Stimulated activated CD8-positive, alpha-beta memory T cell treated with anti-CD3 and anti-CD28 coated beads, Interleukin-12 subunit alpha, Interleukin-12 subunit beta, amount 100 ng/mL, for 24 hours (primary cell): ENCODE measurements around the gene LRCOL1.
"Not testable (repeated sequence)": the region's sequence is repeated elsewhere in the genome, so short reads cannot be mapped to it uniquely, and the experiment has no call there.

Source experiments
- DNase-seq: peaks from one replicate; pipeline ENCODE4 v3.0.0-alpha.2; 2020; ENCODE audit errors: extremely low read depth

The LRCOL1 gene

GRCh38 chr12:132600048-132601032 is 10.0 kb downstream of the LRCOL1 start:
- no peak for DNase-seq

- DNase-seq = not testable (repeated sequence)
These were observed 10.9 kb downstream of the LRCOL1 start for GRCh38 chr12:132599502-132599901.

GRCh38 chr12:132597333-132598316 is 12.8 kb downstream of the LRCOL1 start:
- no peak for DNase-seq

GRCh38 chr12:132596016-132596415 is 14.4 kb downstream of the LRCOL1 start:
- DNase-seq = no peak

- DNase-seq = no peak
These were observed 15.2 kb downstream of the LRCOL1 start for GRCh38 chr12:132595183-132595582.

- no peak for DNase-seq
These were observed 16.4 kb downstream of the LRCOL1 start for GRCh38 chr12:132593938-132594358.

GRCh38 chr12:132593521-132593920 is 16.9 kb downstream of the LRCOL1 start:
- DNase-seq = no peak

- DNase-seq = no peak
These were observed 17.3 kb downstream of the LRCOL1 start for GRCh38 chr12:132593071-132593470.

GRCh38 chr12:132592282-132592970 is 18.0 kb downstream of the LRCOL1 start:
- DNase-seq = no peak

- DNase-seq = no peak
These were observed 19.1 kb downstream of the LRCOL1 start for GRCh38 chr12:132591107-132591935.

- DNase-seq = no peak
These were observed 21.3 kb downstream of the LRCOL1 start for GRCh38 chr12:132588821-132589669.

GRCh38 chr12:132588319-132588718 is 22.1 kb downstream of the LRCOL1 start:
- no peak for DNase-seq

- DNase-seq = no peak
These were observed 22.6 kb downstream of the LRCOL1 start for GRCh38 chr12:132587781-132588180.

GRCh38 chr12:132586929-132587328 is 23.5 kb downstream of the LRCOL1 start:
- no peak for DNase-seq

GRCh38 chr12:132585177-132585576 is 25.2 kb downstream of the LRCOL1 start:
- no peak for DNase-seq

- no peak for DNase-seq
These were observed 26.0 kb downstream of the LRCOL1 start for GRCh38 chr12:132584429-132584828.

GRCh38 chr12:132583736-132584135 is 26.6 kb downstream of the LRCOL1 start:
- no peak for DNase-seq

- DNase-seq = no peak
These were observed 27.0 kb downstream of the LRCOL1 start for GRCh38 chr12:132583411-132583710.

- no peak for DNase-seq
These were observed 27.6 kb downstream of the LRCOL1 start for GRCh38 chr12:132582582-132583410.
